NK-92 (cell line): Measurements from ENCODE around the gene MACF1.

Experiments used
- DNase-seq: peaks from one replicate; lab custom pipeline; 2025; ENCODE audit not compliant: unreplicated experiment; lab: John Stamatoyannopoulos, UW

The MACF1 gene

DNA sequence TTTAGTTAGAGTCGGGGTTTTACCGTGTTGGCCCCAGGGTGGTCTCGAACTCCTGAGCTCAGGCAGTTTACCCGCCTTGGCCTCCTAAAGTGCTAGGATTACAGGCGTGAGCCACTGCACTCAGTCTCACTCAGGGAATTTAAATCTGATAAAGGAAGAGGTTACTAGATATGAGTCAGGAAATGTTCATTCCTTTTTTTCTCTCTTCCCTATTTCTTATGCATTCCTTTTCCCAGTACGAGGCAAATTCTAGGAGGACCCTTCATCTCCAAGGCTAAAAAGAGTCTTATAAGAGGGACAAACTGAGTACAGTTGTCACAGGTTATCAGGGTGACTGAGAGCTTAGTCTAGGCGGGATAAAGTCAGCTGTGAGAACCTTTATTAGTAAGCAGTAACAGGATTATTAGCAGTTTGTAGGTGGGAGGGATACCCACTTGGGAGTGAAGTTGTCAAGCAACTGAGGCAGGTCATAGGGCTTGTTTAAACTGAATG is 9.1 kb downstream of the MACF1 start:
- no peak for DNase-seq

DNA sequence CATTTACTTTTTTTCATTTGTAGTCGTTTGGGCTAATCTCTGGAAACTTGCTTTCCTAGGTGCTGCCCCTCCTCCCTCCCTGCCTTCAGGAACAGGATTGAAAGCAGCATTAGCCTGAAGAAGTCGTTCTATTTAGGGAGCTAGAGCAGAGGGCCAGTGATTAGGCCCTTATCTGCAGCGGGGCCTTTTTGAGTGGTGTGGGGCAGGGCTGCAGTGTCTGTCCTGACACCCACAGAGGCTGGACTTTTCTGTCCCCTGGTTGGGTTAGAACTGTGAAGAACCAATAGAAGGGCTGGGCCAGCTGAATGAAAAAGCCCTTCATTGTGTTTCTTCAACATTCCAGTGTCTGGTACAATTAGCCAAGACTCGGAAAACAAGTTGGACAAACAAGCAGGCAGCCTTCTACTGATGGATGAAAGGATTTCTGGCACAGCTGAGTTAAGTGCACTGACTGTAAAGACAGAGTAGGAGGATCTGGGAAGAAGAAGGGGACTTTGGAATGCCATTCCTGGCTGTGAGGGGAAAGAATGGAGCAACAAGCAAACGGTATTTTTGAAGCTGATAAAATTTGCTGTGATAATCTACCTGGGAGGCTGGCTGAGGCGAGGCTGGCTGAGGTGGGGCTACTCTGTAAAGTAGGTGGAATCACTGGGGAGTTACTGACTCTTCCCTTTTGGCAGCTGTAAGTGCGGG is 9.7 kb downstream of the MACF1 start:
- DNase-seq: no peak

DNA sequence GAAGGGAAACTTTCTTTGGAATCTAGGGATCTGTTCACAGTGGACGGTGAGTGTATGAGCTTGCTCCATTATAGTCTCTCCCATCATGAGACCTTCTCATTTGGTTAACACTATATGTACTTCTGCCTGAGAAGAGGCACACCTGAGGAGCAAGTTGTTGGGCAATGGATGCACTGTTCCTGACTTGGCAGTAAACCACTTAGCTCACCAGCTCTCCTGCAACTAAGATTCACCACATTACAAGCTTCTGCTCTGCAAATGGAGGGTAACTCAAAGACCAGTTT is 10.2 kb downstream of the MACF1 start:
- DNase-seq: no peak

DNA sequence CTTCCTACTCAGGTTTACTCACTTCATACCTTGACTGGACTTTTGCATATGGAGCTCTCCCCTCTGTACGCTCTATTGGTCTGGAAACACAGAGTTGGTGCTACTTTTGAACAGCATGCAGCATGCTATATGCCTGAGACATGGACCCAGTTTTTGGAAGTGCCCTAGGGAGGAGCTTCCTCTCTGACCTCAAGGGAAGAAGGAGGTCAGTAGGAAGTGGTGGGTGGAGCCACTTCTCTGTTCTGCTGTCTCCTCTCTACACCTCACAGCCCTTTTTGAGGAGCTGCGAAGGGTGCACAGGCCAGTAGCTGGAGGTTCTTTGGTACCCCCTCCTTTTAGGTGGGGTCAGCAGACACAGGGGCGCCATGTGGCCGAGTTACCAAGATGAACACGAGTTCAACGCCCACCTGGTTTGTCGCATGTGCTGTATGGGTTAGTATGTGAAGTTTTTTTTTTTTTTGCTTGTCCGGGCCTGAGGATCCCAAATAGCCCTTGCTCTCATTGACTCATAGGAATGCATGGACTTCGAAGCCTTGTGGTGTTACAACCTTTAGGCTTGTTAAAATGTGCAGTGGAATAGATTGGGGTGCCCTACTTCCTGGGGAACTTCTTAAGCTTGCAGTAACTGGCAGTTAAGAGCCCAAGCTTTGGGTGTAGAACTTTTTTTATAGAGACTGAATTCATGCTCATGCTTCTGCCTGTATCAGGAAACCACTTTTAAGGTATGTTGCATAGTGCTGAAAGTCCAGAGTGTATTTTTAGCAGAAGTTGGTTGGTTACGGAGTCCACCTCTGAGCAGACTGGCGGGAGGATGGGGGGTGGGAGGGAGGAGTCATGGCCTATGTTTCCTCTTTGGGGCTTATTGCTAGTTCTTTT is 10.7 kb downstream of the MACF1 start:
- no peak for DNase-seq

DNA sequence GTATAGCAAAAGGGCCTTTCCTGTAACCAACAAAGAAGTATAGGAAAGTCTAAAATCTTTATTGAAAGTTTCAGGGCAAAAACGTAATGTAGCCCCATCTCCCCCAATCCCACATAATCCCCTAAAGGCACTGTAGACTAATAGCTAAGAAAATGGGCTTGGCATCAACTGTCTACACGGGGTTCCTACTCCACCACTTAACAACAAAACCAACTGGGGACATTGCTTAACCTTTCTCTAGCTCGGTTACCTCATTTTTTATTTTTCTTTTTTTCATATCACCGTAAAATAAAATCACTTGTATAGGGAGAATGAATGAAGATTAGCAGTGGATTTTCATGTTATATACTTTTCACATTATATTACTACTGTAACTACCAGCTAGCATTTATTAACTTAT is 12.3 kb downstream of the MACF1 start:
- no peak for DNase-seq

DNA sequence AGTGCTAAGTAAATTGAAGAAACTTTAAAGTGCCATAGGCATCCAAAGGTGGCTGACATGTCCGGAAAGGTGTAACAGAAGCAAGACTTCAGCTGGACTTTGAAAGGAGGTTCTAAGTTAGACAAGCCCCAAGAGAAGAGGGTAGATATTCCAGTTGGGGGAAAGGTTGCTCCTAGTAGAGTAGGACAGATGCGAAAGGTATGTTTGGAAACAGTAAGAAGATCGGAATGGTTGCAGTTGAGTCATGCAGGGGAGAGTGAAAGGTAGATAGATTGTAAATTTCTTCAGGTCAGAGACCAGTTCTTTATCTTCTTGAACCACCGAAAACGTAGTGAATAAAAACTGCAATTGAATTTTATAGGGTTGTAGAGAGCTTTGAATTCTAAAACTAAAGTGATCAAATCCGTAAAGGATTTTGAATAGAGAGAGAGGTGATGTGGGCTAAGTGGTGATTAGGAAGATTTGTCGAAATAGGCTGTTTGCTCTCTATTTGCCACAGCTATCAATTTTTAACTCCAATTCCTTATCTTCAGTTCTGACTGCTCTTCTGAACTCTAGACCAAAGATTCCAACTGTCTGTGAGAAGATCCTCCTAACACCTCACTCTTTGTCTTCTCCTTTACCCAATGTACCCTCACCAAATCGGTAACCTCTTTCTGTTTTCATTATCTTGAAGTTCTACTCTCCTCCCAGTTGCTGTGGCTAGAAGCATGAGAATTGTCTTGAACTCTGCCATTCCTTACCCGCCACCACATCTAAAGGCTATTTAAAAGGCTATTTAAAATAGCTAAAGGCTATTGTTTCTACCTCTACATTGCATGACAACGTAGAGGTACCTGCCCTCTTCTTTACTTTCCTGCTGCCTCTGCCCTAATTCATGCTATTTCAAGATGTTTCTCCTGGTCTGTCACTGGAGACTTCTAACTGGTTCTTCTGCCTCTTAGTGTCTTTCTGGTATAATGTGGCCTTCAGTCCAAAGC is 16.7 kb downstream of the MACF1 start:
- no peak for DNase-seq

DNA sequence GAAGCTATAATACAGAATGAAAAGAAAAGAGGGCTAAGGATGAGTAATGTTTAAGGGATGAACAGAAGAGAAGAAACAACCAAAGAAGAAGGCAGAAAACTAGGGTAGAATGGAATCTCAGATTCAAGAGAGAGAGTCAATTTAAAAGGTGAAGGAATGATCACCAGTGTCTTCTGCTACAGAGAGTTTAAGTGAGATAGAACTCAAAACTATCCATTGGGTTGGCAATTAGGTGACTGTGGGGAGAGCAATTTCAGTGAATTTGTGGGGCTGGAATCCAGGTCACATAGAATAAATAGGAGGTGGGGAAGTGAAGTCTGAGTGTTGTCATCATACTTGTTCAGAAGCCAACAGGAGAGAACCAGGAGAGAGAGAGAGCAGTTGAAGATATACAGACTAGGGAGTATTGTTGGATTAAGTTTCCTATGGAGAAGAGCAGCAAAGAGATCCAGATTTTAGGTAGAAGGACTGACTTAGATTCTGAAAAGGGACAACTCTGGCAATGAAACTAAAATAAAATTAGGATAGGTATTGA is 19.9 kb downstream of the MACF1 start:
- no peak for DNase-seq

DNA sequence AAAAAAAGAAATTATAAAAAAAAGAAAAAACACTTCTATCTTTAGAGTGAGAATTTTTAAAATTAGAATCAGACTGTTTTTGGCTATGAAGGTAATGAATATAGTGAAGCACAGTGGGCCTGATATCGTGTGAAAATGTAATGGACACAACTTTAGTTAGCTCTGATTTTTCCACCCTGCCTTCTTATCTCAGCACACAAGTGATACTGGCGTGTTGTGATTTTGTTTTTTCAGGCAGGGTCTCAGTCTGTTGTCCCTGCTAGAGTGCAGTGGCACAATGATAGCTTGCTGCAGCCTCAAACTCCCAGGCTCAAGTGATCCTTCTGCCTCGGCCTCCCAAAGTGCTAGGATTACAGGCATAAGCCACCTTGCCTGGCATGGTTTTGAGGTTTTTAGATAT is 22.3 kb downstream of the MACF1 start:
- DNase-seq: no peak

DNA sequence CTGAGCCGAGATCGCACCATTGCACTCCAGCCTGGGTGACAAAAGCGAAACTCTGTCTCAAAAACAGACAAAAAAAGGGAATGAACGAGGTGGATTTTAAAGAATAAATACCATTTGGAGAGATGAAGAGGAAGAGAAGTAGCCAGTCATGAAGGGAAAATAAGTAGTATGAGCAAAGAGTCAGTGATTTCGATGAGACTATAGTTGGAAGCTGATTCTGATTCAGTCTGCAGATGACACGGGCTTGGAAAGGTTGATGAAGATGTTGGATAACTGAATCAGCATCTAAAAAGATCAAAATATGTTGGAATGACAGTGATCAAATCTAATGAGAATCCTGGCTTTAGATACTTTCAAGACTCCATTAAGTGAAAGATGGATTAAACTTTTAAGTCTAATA is 23.8 kb downstream of the MACF1 start:
- no peak for DNase-seq

DNA sequence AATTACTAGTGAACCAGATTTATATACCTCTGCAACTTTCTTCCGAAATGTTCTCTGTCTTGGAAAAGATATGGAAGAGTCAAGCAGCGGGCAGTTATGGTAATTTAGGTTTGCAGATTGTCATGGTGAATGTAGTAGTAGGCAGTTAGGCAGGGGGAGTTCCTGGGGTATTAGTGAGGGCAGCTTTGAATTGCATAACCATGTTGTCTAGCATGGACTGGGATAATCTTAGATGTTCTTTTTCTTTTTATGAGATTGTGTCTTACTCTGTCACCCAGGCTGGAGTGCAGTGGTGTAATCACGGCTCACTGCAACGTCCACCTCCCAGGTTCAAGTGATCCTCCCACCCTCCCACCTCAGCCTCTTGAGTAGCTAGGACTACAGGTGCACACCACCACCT is 25.0 kb downstream of the MACF1 start:
- DNase-seq: no peak

DNA sequence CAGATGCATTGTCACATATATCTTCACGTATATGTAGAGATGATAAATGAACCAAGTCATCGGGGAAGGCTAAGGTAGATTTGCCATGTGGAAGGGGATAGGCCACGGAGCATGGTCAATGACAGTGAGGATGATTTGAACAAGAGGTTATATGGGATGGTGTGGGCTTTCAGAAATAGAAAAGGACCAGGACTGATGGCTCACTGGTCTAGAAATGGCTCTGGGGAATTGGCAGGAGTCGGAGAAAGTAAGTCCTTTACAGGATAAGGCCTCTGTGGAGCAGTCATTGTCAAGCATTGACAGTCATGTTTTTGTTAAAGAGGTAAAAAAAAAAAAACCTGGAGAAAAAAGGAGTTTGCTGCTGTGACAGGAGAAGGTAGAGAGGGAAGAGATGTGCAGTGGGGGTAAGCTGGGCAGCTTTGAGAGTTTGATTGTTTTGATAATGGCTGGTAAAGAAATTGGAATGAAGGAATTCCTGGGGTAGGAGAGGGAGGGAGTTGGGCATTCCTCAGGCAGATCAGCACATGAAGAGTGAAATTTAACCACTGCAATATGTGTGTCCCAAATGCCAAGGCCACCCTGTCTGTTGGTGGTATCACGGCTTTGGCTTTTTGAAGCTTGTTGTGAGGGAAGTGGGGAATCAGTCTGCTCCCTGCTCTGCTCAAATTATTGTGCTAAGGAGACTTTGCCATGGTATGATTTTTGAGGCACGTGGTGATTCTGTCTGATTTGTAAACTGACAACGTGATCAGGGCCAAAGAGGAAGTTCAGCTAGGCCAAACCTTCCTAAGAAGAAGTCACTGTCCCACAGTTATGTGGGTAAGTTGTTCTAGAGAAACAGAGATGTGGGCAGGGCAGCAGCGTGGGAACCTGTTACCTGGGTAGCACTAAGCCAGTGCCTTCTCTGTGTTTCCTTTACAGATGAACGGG is 26.0 kb downstream of the MACF1 start:
- no peak for DNase-seq

DNA sequence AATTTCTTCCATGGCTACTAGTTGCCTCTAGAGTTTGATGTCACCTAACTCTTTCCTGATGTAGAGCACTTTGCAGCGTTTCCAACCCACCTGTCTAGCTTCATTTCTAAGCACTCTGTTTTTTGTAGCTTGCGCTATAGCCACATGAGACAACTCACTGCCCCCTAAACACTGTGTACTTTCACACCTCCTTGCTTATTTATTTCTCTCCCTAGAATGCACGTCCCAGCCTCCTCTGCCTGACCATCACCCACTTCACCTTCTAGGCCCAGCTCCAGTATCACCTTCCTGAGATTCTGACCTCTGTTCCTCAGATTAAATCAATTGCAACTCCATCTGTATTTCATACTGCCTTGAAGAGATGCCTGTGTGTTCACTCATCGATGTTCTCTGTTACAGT is 32.5 kb downstream of the MACF1 start:
- DNase-seq: no peak

DNA sequence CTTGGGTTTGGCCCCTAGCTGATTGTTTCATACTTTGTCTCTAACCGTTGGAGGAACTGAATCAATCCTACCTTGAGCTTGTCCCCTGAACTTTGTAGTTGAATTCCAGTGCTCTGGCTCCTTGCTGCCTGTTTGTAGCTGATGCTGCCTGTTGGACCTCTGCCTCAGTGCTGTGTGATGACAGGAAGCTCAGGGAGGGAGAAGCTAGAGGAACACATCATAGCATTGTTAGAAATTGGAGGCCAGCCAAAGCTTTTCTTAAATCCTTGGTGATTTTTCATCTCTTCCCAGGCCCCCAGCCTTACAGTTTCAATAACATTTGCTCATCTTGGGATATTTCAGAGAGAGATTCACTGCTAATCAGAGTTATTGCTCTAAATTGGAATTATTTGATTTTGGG is 34.0 kb downstream of the MACF1 start:
- DNase-seq: no peak

DNA sequence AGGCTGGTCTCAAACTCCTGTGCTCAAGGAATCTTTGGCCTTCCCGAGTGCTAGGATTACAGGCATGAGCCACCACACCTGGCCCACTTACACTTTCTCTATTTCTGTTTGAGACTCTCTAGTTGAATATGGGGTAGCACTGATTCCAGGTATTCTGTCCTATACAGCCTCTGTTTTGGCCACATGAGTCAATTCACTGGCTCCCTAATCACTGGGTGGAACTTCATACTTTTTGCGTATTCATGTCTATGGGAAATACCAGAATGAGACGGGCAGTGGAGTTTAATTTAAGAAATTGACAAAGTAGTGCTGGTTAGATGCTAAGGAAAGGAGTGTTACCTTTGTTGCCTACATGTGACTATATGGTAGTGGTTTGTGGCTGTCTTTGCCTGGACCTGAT is 35.5 kb downstream of the MACF1 start:
- no peak for DNase-seq

DNA sequence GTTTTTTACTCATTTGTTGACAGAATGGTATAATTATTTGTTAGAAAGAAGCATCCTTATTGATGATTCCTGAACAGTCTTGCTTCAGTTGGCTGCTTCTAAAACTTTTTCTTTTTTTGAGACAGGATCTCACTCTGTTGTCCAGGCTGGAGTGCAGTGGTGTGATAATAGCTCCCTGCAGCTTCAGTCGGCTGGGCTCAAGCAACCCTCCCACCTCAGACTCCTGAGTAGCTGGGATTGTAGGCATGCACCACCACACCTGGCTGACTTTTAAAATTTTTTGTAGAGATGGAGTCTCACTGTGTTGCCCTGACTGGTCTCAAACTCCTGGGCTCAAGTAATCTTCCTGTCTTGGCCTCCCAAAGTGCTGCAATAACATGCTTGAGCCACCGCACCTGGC is 38.8 kb downstream of the MACF1 start:
- no peak for DNase-seq

DNA sequence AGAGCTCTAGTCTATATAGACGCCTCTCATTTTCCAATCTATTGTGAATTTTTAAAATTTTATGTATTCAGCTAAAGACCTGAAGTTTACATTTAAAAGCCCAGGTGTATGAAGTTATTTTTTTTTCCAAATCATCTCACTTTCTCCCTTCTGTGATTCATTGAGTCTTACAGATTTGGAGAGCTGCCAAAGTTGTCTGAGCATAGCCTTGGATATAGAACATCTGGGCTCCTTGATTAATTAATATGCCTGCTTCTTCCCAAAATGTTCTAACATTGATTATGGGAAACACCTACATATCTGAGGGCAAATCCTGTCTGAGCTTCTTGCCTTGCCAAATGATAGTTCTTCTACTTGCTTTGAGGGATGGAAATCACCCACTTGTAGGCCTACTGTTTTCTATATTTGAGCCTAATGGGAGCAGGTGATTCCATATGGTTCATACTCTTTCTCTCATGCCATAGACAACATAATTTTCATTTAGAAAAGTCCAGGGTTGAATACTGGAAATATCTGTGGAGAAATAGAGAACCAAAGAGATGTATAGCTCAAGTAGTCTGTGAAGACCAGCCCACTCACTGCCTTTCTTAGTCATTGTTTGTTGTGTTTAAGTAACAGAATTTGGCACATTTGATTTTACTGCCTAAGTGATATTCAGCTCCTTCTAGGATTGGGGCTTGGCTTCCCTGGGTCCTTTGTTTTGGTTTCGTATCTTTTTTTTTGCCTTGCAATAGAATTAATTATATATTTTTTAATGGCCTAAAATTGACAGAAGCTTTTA is 46.2 kb downstream of the MACF1 start:
- DNase-seq: no peak

DNA sequence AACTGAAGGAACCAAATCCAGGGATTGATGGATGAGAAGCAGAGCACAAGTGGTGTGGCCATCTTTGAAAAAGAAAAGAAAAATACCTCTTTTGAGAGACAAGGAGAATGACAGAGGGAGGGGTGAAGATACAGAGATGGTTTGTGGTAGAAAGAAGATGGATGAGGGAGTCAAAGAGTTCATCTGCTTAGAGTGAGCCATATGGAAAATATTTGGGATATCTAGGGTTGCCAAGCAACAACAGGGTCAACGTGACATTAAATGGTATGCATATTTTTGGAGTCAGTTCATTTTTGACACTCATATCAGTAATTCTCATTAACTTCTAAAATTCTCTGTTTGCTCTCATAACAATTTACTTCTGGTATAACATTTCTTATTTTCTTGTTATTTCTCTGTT is 50.7 kb downstream of the MACF1 start:
- DNase-seq: no peak

DNA sequence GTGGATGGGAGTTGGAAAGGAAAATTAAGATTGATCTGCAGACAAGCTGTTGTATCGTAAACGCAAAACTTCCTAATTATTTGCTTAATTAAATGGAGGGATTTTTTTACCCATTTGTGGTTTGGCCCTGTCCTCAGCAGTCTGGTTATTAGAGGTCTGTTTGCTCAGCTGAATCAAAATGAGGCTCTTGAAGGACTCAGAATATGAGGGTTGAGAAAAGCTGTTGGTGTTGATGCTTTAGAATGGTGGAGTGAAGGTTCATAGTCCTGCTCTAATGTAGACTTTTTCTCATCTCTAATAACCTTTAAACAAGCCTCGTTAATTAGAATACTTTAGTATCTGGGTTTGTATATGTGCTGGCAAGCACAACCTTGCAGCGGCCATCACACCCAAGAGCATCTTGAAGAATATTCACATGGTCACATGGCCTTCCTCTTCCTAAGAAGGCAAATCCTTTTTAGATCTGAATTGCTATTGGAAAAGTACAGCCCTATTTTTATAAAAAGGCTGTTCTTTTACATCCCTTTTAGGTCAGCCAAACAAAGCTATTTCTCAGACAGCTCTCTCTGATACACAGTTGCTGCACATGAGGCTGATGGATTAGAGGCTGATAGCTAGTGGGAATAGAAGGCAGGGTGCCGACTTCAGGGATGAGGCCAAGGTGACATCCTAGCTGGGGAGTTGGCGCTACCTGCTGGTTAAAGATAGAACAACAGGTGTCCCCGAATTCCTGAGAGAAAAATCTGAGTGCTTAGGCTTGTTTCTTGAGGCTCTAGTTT is 53.8 kb downstream of the MACF1 start:
- no peak for DNase-seq

DNA sequence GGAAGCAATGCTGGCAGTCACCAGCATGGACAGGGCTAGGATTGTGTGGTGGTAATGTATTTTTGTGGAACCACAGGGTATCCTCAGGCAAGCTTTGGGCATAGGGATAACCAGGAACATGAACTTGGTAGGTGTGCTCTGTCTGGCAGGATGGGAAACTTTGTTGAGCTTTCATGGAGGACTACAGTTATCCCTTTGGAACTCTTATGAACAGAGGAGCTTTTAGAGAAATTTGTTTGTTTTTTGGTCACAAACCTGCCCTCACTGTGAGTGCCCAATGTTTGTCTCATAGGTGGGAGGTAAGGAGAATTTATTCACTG is 54.4 kb downstream of the MACF1 start:
- DNase-seq: no peak
